ENCODE measurements around the gene TSPYL1. TPM values are rescaled to one million over a fixed set of nuclear protein-coding genes. Genes with fewer than 3 reads are reported as not detected.

TSPYL1 gene
- total and polyA plus RNA-seq, 9 of the 15 experiments (the other 6 are each of a cell fraction or from before 2014, with no cell fraction given) = 23.1 to 56.8 (median 37.9) TPM

DNA sequence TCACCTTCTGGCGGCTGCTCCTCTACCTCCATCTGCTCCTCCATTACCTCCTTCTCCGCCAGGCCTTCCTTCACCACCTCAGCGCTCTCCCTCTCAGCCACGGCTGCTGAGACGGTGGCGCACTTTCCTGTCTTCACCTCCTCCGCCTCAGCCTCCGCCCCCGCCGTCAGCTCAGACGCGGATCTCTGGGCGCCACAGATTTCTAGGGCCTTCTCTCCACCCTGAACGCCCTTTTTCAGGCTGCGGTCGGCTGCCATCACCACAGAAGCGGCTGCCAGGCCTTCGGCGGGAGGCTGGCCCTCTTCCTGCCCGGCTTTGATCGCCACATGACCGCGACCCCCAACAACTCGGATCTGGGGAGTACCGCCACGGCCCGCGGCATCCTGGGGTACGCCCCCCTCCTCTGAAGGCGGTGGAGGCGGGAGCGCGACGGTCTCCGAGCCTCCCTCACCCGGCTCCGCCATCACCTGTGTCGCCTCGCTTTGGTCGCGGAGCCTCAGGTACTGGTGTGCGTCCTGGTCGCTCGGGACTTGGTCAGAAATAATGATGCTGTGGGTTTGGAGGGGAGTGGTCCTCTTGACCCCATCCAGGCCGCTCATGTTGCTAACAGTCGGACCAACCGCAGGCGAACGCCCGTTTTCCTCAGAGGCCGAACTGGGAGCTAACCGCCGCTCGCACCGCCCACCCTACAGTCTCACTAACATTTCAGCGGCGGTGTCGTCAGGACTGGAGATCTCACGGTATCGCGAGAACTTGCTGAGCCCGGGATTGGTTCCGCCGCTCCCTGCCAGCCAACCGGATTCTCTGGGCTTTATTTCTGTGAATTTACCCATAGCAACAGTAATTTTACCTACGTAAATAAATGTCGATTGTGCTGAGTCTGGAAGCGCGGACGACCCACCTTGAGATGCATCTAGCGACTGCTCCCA is at the start of gene TSPYL1 (continued):
- TF ChIP-seq, protein P1, sequence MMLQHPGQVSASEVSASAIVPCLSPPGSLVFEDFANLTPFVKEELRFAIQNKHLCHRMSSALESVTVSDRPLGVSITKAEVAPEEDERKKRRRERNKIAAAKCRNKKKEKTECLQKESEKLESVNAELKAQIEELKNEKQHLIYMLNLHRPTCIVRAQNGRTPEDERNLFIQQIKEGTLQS (IDR thresholded peaks at IDR 0.05) = no peak
- TF ChIP-seq, protein P1 (CRISPR knock-in tag; conservative IDR thresholded peaks at IDR 0.05) = peak; percentile 67
- TF ChIP-seq TCF7 (IDR thresholded peaks at IDR 0.05; ENCODE audit: borderline replicate concordance) (peak; percentile 40; the same call in 1 of the 2 replicates), ZNF239 (CRISPR knock-in tag; IDR thresholded peaks at IDR 0.05) (no peak), HCFC1 (IDR thresholded peaks at IDR 0.05; ENCODE audit: low read depth, low read length) (peak; percentile 19; the same call in 1 of the 2 replicates), DPF2 (IDR thresholded peaks at IDR 0.05) (0 out of 2 replicates have a peak, but pooled peaks have one; percentile 34), NCOR1 (IDR thresholded peaks at IDR 0.05) (0 out of 2 replicates have a peak, but pooled peaks have one; percentile 14), ZNF134 (CRISPR knock-in tag; conservative IDR thresholded peaks at IDR 0.05) (0 out of 2 replicates have a peak, but pooled peaks have one; percentile 23), TAL1 (IDR thresholded peaks at IDR 0.05) (no peak), ZNF584 (CRISPR knock-in tag; IDR thresholded peaks at IDR 0.05; ENCODE audit: low read depth) (no peak), C11orf30 (IDR thresholded peaks at IDR 0.05; ENCODE audit: low read depth) (peak; percentile 75), TRIM24 (IDR thresholded peaks at IDR 0.05) (no peak), ZNF263 (CRISPR knock-in tag; IDR thresholded peaks at IDR 0.05; ENCODE audit: borderline replicate concordance) (peak; percentile 78)
- TF ChIP-seq, protein P2, sequence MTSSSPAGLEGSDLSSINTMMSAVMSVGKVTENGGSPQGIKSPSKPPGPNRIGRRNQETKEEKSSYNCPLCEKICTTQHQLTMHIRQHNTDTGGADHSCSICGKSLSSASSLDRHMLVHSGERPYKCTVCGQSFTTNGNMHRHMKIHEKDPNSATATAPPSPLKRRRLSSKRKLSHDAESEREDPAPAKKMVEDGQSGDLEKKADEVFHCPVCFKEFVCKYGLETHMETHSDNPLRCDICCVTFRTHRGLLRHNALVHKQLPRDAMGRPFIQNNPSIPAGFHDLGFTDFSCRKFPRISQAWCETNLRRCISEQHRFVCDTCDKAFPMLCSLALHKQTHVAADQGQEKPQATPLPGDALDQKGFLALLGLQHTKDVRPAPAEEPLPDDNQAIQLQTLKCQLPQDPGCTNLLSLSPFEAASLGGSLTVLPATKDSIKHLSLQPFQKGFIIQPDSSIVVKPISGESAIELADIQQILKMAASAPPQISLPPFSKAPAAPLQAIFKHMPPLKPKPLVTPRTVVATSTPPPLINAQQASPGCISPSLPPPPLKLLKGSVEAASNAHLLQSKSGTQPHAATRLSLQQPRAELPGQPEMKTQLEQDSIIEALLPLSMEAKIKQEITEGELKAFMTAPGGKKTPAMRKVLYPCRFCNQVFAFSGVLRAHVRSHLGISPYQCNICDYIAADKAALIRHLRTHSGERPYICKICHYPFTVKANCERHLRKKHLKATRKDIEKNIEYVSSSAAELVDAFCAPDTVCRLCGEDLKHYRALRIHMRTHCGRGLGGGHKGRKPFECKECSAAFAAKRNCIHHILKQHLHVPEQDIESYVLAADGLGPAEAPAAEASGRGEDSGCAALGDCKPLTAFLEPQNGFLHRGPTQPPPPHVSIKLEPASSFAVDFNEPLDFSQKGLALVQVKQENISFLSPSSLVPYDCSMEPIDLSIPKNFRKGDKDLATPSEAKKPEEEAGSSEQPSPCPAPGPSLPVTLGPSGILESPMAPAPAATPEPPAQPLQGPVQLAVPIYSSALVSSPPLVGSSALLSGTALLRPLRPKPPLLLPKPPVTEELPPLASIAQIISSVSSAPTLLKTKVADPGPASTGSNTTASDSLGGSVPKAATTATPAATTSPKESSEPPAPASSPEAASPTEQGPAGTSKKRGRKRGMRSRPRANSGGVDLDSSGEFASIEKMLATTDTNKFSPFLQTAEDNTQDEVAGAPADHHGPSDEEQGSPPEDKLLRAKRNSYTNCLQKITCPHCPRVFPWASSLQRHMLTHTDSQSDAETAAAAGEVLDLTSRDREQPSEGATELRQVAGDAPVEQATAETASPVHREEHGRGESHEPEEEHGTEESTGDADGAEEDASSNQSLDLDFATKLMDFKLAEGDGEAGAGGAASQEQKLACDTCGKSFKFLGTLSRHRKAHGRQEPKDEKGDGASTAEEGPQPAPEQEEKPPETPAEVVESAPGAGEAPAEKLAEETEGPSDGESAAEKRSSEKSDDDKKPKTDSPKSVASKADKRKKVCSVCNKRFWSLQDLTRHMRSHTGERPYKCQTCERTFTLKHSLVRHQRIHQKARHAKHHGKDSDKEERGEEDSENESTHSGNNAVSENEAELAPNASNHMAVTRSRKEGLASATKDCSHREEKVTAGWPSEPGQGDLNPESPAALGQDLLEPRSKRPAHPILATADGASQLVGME (CRISPR knock-in tag; IDR thresholded peaks at IDR 0.05) = peak; percentile 88; the same call in 1 of the 2 replicates

Measured in K562 (cell line).